Hematopoietic multipotent progenitor cell treated with erythropoietin and hydrocortisone succinate and interleukin-3 and kit ligand, for 4 days (in vitro differentiated cells): ENCODE data around the gene ABHD2.
"Not testable (repeated sequence)": the region's sequence is repeated elsewhere in the genome, so short reads cannot be mapped to it uniquely, and the experiment has no call there.

Experiments
- DNase-seq: peaks from one replicate; pipeline ENCODE4 v3.0.0-alpha.2; 2015

Gene ABHD2

GRCh38 chr15:89121414-89121813, 33.2 kb downstream of the ABHD2 start:
- no peak for DNase-seq

DNA sequence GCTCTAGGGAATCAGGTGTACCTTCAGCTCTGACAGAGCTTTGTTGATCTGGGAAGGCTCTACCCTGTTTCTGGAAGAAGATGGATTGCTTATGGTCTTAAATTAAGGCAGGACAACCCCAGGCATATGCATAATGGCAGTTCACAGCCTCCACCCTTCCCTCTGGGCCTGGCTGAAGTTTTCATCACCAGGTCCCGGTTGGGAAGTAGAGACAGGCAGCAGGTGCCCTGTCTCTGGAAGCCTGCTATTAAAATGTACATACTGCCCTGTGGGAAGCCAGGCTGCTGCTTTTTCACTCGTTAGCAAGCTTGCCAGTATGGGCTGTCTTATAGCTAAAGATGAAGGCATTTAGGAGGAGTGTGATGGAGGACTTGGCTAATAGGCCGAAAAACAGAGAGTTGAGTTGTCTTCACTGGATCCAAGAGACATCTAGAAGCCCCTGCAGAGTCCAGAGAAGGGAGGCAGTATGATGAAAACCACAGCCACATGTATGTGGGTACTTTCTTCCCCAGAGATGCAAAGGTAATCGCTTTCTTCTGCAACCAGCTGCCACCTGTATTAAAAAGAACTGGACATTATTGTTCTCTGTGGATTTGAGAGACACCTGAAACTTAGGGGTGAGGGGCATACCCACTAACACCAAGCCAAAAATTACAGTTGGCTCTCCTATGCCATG, 34.4 kb downstream of the ABHD2 start:
- DNase-seq: no peak

- DNase-seq: no peak
Measured at GRCh38 chr15:89123181-89123525, 34.9 kb downstream of the ABHD2 start.

DNA sequence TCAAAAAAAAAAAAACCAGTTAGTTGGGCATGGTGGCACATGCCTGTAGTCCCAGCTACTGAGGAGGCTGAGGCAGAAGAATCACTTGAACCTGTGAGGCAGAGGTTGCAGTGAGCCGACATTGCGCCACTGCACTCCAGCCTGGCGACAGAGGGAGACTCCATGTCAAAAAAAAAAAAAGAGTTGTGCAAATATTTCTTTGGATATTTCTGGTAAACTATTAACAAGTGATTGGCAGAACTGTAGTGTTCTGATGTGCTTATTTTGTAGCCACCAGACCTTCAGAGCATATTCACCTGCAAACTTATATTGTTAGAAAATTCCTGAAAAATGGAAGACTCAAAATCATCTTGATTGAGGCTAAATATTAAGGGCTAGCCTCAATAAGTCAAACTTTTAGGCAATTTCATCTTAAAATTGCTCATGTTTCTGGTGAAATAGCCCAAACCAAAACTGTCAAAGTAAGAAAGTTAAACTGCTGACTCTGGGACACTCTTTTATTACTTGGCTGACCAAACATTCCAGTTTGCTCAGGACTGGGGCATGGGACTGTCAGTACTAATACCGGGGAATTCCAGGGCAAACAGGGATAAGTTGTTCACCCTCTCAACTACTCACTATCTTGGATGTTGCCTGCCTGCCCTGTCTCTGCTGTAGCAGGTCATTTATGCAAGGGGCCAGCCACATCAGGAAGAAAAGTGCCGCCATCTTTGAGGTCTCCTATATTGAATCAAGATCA, 37.0 kb downstream of the ABHD2 start:
- no peak for DNase-seq

GRCh38 chr15:89126009-89126408, 37.8 kb downstream of the ABHD2 start:
- no peak for DNase-seq

GRCh38 chr15:89127054-89127702, 38.9 kb downstream of the ABHD2 start:
- peak; percentile 43 for DNase-seq

- DNase-seq: peak; percentile 71
Measured at GRCh38 chr15:89128320-89129122, 40.3 kb downstream of the ABHD2 start.

GRCh38 chr15:89129123-89129815, 41.0 kb downstream of the ABHD2 start:
- DNase-seq: peak; percentile 69

- DNase-seq: no peak
Measured at GRCh38 chr15:89129816-89130134, 41.5 kb downstream of the ABHD2 start.

- DNase-seq: peak; percentile 79
Measured at GRCh38 chr15:89130201-89130600, 41.9 kb downstream of the ABHD2 start.

- no peak for DNase-seq
Measured at GRCh38 chr15:89131731-89132130, 43.5 kb downstream of the ABHD2 start.

- peak; percentile 88 for DNase-seq
Measured at GRCh38 chr15:89132611-89133507, 44.6 kb downstream of the ABHD2 start.

- not testable (repeated sequence) for DNase-seq
Measured at GRCh38 chr15:89135387-89136077, 47.3 kb downstream of the ABHD2 start.

DNA sequence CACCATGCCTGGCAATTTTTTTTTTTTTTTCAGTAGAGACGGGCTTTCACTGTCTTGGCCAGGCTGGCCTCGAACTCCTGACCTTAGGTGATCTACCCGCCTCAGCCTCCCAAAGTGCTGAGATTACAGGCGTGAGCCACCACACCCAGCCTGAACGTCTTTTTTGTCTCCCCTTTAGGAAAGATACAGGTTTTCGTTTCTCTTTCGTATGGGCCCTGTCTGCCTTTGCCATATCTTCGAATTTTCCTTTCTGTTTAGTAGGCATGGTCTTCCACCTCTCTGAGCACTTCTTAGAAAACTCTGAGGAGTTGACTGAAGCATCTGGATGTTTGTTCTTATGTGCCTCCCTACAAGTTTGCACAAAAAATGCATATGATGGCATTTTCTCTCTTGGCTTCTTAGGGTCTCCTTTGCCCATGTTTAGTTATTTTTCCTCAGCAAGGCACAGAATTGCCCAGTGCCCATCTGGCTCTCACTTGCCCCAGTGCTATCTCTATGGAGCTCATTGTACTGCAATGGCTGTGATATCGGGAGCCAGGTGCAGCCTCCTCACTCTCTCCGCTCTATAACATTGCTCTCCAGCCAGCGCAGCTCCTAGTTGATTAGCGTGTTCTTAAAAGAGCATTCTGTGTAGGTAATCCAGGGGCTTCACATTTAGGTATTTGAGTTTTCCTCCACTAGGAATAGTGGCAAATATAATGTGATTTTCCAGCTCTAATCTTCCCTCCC, 48.0 kb downstream of the ABHD2 start:
- DNase-seq: no peak

- DNase-seq: no peak
Measured at GRCh38 chr15:89136818-89137772, 48.8 kb downstream of the ABHD2 start.

- no peak for DNase-seq
Measured at GRCh38 chr15:89137926-89138325, 49.7 kb downstream of the ABHD2 start.

- DNase-seq: no peak
Measured at GRCh38 chr15:89138999-89139612, 50.9 kb downstream of the ABHD2 start.

- peak; percentile 16 for DNase-seq
Measured at GRCh38 chr15:89139613-89140499, 51.6 kb downstream of the ABHD2 start.
